PC-9 (cell line): Measurements from ENCODE around the gene SDHAF2. TPM values are rescaled to one million over a fixed set of nuclear protein-coding genes. Genes with fewer than 3 reads are reported as not detected.

Experiments
- BruUV-seq: library from RNA; stranded (reverse); fragments of 400-500 nt; replicated peaks from 2 replicates; lab custom pipeline; 2021; lab: Mats Ljungman, UMichigan
- CTCF ChIA-PET: fragments of 300-600 bp; sonication (Branson Sonifier 250); formaldehyde crosslinking; loops from one replicate; lab custom pipeline; 2022; ENCODE audit warnings: antibody characterized with exemption; lab: Charles Lee
- POLR2A ChIA-PET: fragments of 300-600 bp; sonication (Branson Sonifier 250); formaldehyde crosslinking; loops from one replicate; lab custom pipeline; 2022; ENCODE audit warnings: antibody characterized with exemption; ENCODE audit not compliant: unreplicated experiment; lab: Charles Lee
- DNase-seq, 2 experiments: peaks; one replicate each; pipeline versions ENCODE4 v3.0.0 to v3.0.0-alpha.2; 2015 to 2022; ENCODE audit warnings: mixed read lengths in 1 of 2
- H2AFZ ChIP-seq: fragments of 200-600 bp; sonication (generic); 2 replicates; pipeline ENCODE4 v1.8.1; 2017; ENCODE audit warnings: antibody characterized with exemption
- H3F3A ChIP-seq: fragments of 200-600 bp; sonication (generic); 2 replicates; pipeline ENCODE4 v1.8.1; 2017; ENCODE audit warnings: antibody characterized with exemption, mild to moderate bottlenecking, low read depth; ENCODE audit not compliant: insufficient read depth
- H3K27ac ChIP-seq: fragments of 200-600 bp; sonication (generic); 2 replicates; pipeline ENCODE4 v1.6.1; 2016; ENCODE audit warnings: mixed run types
- H3K27me3 ChIP-seq: fragments of 200-600 bp; sonication (generic); 2 replicates; pipeline ENCODE4 v1.6.1; 2016; ENCODE audit warnings: low read depth, mixed run types; ENCODE audit not compliant: insufficient read depth
- H3K36me3 ChIP-seq: fragments of 200-600 bp; sonication (generic); 2 replicates; pipeline ENCODE4 v1.6.1; 2016; ENCODE audit warnings: low read depth, mixed run types
- H3K4me1 ChIP-seq: fragments of 200-600 bp; sonication (generic); replicated peaks from 2 replicates; pipeline ENCODE4 v1.6.1; 2016; ENCODE audit warnings: mixed run types; ENCODE audit not compliant: insufficient read depth
- H3K4me2 ChIP-seq: fragments of 200-600 bp; sonication (generic); 2 replicates; pipeline ENCODE4 v1.6.1; 2017; ENCODE audit warnings: mixed run types
- H3K4me3 ChIP-seq: fragments of 200-600 bp; sonication (generic); 2 replicates; pipeline ENCODE4 v1.6.1; 2016; ENCODE audit warnings: mixed run types
- H3K79me2 ChIP-seq: fragments of 200-600 bp; sonication (generic); 2 replicates; pipeline ENCODE4 v1.6.1; 2017; ENCODE audit warnings: low read depth, mixed run types
- H3K9me2 ChIP-seq: fragments of 200-600 bp; sonication (generic); 2 replicates; pipeline ENCODE4 v1.8.1; 2017; ENCODE audit warnings: mild to moderate bottlenecking; ENCODE audit not compliant: insufficient read depth
- H3K9me3 ChIP-seq: fragments of 200-600 bp; sonication (generic); 2 replicates; pipeline ENCODE4 v1.8.1; 2016; ENCODE audit warnings: low read depth; ENCODE audit not compliant: insufficient read depth
- H4K20me1 ChIP-seq: fragments of 200-600 bp; sonication (generic); 2 replicates; pipeline ENCODE4 v1.8.1; 2017; ENCODE audit not compliant: insufficient read depth
- CTCF ChIP-seq: fragments of 200-600 bp; sonication (generic); conservative IDR thresholded peaks from 2 replicates; pipeline ENCODE4 v1.6.1; 2017; ENCODE audit warnings: mixed run types, antibody characterized with exemption, mild to moderate bottlenecking, moderate library complexity
- EZH2 ChIP-seq: fragments of 200-600 bp; sonication (generic); IDR thresholded peaks from 2 replicates; pipeline ENCODE4 v1.8.0; 2017; ENCODE audit warnings: antibody characterized with exemption, low read depth
- intact Hi-C: fragments of 100-400 bp; cut with micrococcal nuclease; formaldehyde crosslinking; loops from one replicate; pipeline ENCODE4 v1.10.0; 2022; ENCODE audit not compliant: unreplicated experiment
- total RNA-seq: library from RNA; stranded (reverse); gene quantifications from 2 replicates; pipeline ENCODE4 v1.2.3, GENCODE V29; 2021

Gene SDHAF2
- total RNA-seq, 1 experiment from 2014 or later = 38.3 TPM

DNA sequence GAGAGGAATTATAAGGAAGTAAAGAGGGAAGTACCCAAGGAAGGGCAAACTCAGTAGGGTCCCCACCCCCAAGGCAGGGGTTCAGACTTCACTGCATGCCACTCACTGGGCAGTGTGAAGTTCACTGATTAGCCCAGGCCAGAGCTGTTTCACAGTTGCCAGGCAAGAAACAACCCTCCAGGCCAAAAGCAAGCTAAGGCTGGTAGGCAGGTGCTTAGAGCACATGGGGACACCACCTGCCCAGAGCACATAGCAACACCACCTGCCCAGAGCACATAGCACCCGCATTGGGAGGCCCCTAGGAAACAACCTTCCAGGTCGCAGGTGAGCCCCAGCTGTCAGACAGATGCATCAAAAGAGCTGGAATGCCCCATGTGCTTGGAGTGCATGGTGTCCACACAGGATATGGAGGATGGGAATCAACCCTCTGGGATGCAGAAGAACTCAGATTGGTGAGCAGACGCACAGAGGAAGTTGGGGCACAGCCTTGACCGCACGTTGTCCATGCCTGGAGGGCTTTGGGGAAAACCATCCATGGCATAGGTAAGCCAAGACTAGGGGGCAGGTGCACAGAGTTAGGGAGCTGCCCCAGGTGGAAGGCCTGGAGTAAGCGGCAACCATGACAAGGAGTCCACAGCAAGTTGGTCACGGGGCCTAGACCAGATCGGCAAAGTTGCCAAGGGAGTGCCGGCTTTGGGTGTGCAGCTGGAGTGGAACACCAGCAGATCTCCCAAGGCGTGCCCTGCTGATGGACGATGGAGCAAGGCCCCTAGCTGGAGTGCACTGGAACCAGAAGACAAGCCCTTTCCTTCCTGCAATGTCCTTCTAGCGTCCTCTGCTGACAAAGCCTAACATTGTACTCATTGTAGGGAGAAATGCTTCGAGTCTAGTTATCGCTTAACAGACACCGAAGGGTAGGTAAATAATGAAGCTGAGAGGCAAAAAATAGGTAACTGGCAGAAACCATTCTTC is 45.4 kb upstream of the SDHAF2 start:
- ChIA-PET POLR2A (interaction anchor here (0.7 to 1.3 kb wide), 2 partner anchors 22 to 24 kb away, joined by 5 to 12 read pairs; partner anchors contain the start of genes CYB561A3 and TMEM138), CTCF (interaction anchor here (0.6 to 2.8 kb wide), 7 partner anchors 43 to 1682 kb away, joined by 3 to 45 read pairs (median 5); no protein-coding TSS in a partner anchor)
- H3K36me3 ChIP-seq = no peaks in the 10 kb centered on the region
- no peak for DNase-seq
- H3K27me3 ChIP-seq = no peaks in the 10 kb centered on the region
- no TSS peak for BruUV-seq
- intact Hi-C loops = loop anchor here (1.0 to 5.0 kb wide), 6 partner anchors 22 to 607 kb away; partner anchors contain the start of gene TMEM138
- H3K79me2 ChIP-seq = no peaks in the 10 kb centered on the region
- no peak overlapping the region for H3K4me2 ChIP-seq
- 0 out of 2 replicates have a peak, but pooled peaks cover 1% of the 10 kb centered on the region for H3K9me3 ChIP-seq
- no peak overlapping the region for H2AFZ ChIP-seq
- H3K4me1 ChIP-seq = peaks cover 4% of the 10 kb centered on the region
- no peak overlapping the region for H3K4me3 ChIP-seq
- peaks cover 13% of the 10 kb centered on the region for H3F3A ChIP-seq
- no peak for TF ChIP-seq CTCF
- no peak for TF ChIP-seq EZH2
- H3K9me2 ChIP-seq = no peaks in the 10 kb centered on the region
- H3K27ac ChIP-seq = no peak overlapping the region
- H4K20me1 ChIP-seq = no peaks in the 10 kb centered on the region

- Histone ChIP-seq H3K27me3 (no peaks in the 10 kb centered on the region), H4K20me1 (no peaks in the 10 kb centered on the region), H3F3A (peaks cover 23% of the 10 kb centered on the region), H3K9me2 (no peaks in the 10 kb centered on the region), H3K27ac (no peak overlapping the region), H3K4me1 (peaks cover 11% of the 10 kb centered on the region), H2AFZ (no peak overlapping the region), H3K4me3 (no peak overlapping the region), H3K4me2 (no peak overlapping the region), H3K9me3 (0 out of 2 replicates have a peak, but pooled peaks cover 2% of the 10 kb centered on the region), H3K36me3 (no peaks in the 10 kb centered on the region; the same call in 1 of the 2 replicates), H3K79me2 (no peaks in the 10 kb centered on the region; the same call in 1 of the 2 replicates)
- CTCF ChIA-PET = interaction anchor here (0.6 kb wide), 1 partner anchor 114 kb away, joined by 6 read pairs; no protein-coding TSS in a partner anchor
- POLR2A ChIA-PET = no interaction called here
- intact Hi-C loops = no loop called here
- DNase-seq = no peak
- BruUV-seq = no TSS peak
- no peak for TF ChIP-seq CTCF
- TF ChIP-seq EZH2 = no peak
Measured at GRCh38 chr11:61390161-61390560, 39.8 kb upstream of the SDHAF2 start.

- Histone ChIP-seq H3F3A (peaks cover 16% of the 10 kb centered on the region; the same call in 1 of the 2 replicates), H3K79me2 (no peaks in the 10 kb centered on the region; the same call in 1 of the 2 replicates), H3K4me1 (peaks cover 11% of the 10 kb centered on the region), H3K27ac (peak overlapping the region; percentile 52), H3K36me3 (no peaks in the 10 kb centered on the region; the same call in 1 of the 2 replicates), H3K4me3 (peak overlapping the region; percentile 81), H3K27me3 (no peaks in the 10 kb centered on the region), H3K9me3 (0 out of 2 replicates have a peak, but pooled peaks cover 2% of the 10 kb centered on the region), H2AFZ (peak overlapping the region; percentile 99), H3K4me2 (peak overlapping the region; percentile 83), H3K9me2 (no peaks in the 10 kb centered on the region), H4K20me1 (no peaks in the 10 kb centered on the region)
- DNase-seq = peak in 1 of 2 experiments; percentile 10
- no TSS peak for BruUV-seq
- TF ChIP-seq CTCF (no peak; the same call in 1 of the 2 replicates), EZH2 (no peak)
- intact Hi-C loops = loop anchor here (2.0 kb wide), 2 partner anchors 32 to 60 kb away; partner anchors contain the start of genes CYB561A3, DDB1 and TKFC
- ChIA-PET CTCF (interaction anchor here (0.6 to 2.4 kb wide), 6 partner anchors 9 to 572 kb away, joined by 4 to 21 read pairs (median 4); partner anchors contain the start of genes CYB561A3 and TMEM138), POLR2A (interaction anchor here (0.7 kb wide), 1 partner anchor 1435 kb away, joined by 3 read pairs; no protein-coding TSS in a partner anchor)
Measured at GRCh38 chr11:61392981-61393595, 36.8 kb upstream of the SDHAF2 start.
